Loucy (cell line): Measurements from ENCODE around the gene STAB2.

Experiments used
- H2AFZ ChIP-seq: fragments of 200-600 bp; sonication (generic); 2 replicates; pipeline ENCODE4 v1.6.0; 2016; ENCODE audit warnings: antibody characterized with exemption, mild to moderate bottlenecking, low read length, moderate library complexity
- H3F3A ChIP-seq: fragments of 200-600 bp; 2 replicates; pipeline ENCODE4 v1.6.0; 2016; ENCODE audit warnings: antibody characterized with exemption, low read depth, mild to moderate bottlenecking
- H3K27me3 ChIP-seq: fragments of 200-600 bp; sonication (generic); 2 replicates; pipeline ENCODE4 v1.6.1; 2014; ENCODE audit warnings: low read length, mild to moderate bottlenecking; ENCODE audit not compliant: insufficient read depth, poor library complexity, severe bottlenecking
- H3K36me3 ChIP-seq: fragments of 200-600 bp; sonication (generic); 2 replicates; pipeline ENCODE4 v1.6.1; 2016; ENCODE audit warnings: low read length; ENCODE audit not compliant: insufficient read depth
- H3K4me1 ChIP-seq: fragments of 200-600 bp; sonication (generic); 2 replicates; pipeline ENCODE4 v1.5.1; 2014; ENCODE audit warnings: low read length, mild to moderate bottlenecking; ENCODE audit not compliant: insufficient read depth, poor library complexity, severe bottlenecking
- H3K4me2 ChIP-seq: fragments of 200-600 bp; sonication (generic); 2 replicates; pipeline ENCODE4 v1.6.0; 2014; ENCODE audit warnings: antibody characterized with exemption, low read length, low read depth, mild to moderate bottlenecking; ENCODE audit not compliant: poor library complexity, severe bottlenecking
- H3K4me3 ChIP-seq: fragments of 200-600 bp; sonication (generic); 2 replicates; pipeline ENCODE4 v1.5.1; 2014; ENCODE audit warnings: low read length, mild to moderate bottlenecking, mixed read lengths; ENCODE audit not compliant: poor library complexity, severe bottlenecking
- H3K79me2 ChIP-seq: fragments of 200-600 bp; sonication (generic); 2 replicates; pipeline ENCODE4 v1.6.1; 2014; ENCODE audit warnings: low read length; ENCODE audit not compliant: insufficient read depth
- H3K9ac ChIP-seq: fragments of 200-600 bp; sonication (generic); 2 replicates; pipeline ENCODE4 v1.6.0; 2014; ENCODE audit warnings: mild to moderate bottlenecking, low read depth, low read length, moderate library complexity; ENCODE audit not compliant: poor library complexity, severe bottlenecking
- H3K9me2 ChIP-seq: fragments of 200-600 bp; sonication (generic); replicated peaks from 2 replicates; pipeline ENCODE4 v1.6.1; 2016; ENCODE audit warnings: low read depth, low read length, mixed read lengths
- H3K9me3 ChIP-seq: fragments of 200-600 bp; sonication (generic); 2 replicates; pipeline ENCODE4 v1.6.1; 2014; ENCODE audit warnings: mild to moderate bottlenecking, antibody characterized with exemption, low read length, low read depth; ENCODE audit not compliant: insufficient read depth
- H4K20me1 ChIP-seq: fragments of 200-600 bp; sonication (generic); 2 replicates; pipeline ENCODE4 v1.6.0; 2014; ENCODE audit warnings: antibody characterized with exemption, low read length, mild to moderate bottlenecking; ENCODE audit not compliant: insufficient read depth, poor library complexity, severe bottlenecking
- EZH2phosphoT487 ChIP-seq: fragments of 200-600 bp; IDR thresholded peaks from 2 replicates; pipeline ENCODE4 v1.6.1; 2018; ENCODE audit warnings: antibody characterized with exemption, mild to moderate bottlenecking, moderate library complexity, borderline replicate concordance
- TF ChIP-seq, protein P1 (sequence below): fragments of 200-600 bp; sonication (generic); conservative IDR thresholded peaks from 2 replicates; pipeline ENCODE4 v1.5.1; 2014; ENCODE audit warnings: mild to moderate bottlenecking, antibody characterized with exemption, low read length

STAB2 gene

GRCh38 chr12:103768467-103769123 is 181.5 kb downstream of the STAB2 start:
- no peak overlapping the region for H2AFZ ChIP-seq
- no peak overlapping the region for H3K4me2 ChIP-seq
- TF ChIP-seq, protein P1, sequence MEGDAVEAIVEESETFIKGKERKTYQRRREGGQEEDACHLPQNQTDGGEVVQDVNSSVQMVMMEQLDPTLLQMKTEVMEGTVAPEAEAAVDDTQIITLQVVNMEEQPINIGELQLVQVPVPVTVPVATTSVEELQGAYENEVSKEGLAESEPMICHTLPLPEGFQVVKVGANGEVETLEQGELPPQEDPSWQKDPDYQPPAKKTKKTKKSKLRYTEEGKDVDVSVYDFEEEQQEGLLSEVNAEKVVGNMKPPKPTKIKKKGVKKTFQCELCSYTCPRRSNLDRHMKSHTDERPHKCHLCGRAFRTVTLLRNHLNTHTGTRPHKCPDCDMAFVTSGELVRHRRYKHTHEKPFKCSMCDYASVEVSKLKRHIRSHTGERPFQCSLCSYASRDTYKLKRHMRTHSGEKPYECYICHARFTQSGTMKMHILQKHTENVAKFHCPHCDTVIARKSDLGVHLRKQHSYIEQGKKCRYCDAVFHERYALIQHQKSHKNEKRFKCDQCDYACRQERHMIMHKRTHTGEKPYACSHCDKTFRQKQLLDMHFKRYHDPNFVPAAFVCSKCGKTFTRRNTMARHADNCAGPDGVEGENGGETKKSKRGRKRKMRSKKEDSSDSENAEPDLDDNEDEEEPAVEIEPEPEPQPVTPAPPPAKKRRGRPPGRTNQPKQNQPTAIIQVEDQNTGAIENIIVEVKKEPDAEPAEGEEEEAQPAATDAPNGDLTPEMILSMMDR: no peak
- TF ChIP-seq EZH2phosphoT487: no peak

GRCh38 chr12:103769240-103769945 is 182.3 kb downstream of the STAB2 start:
- no peaks in the 10 kb centered on the region for H4K20me1 ChIP-seq
- H3K9me2 ChIP-seq: no peaks in the 10 kb centered on the region
- H3K4me3 ChIP-seq: no peak overlapping the region
- H3K27me3 ChIP-seq: no peaks in the 10 kb centered on the region
- H3K4me2 ChIP-seq: no peak overlapping the region
- TF ChIP-seq EZH2phosphoT487: no peak
- TF ChIP-seq, protein P1: no peak
- no peaks in the 10 kb centered on the region for H3K4me1 ChIP-seq
- H3F3A ChIP-seq: no peaks in the 10 kb centered on the region
- no peak overlapping the region for H2AFZ ChIP-seq
- no peaks in the 10 kb centered on the region for H3K36me3 ChIP-seq
- H3K79me2 ChIP-seq: no peaks in the 10 kb centered on the region
- no peaks in the 10 kb centered on the region for H3K9me3 ChIP-seq
- H3K9ac ChIP-seq: no peak overlapping the region

More at GRCh38 chr12:103768467-103769123, 181.5 kb downstream of the STAB2 start:
- no peak overlapping the region for H3K4me3 ChIP-seq
- no peaks in the 10 kb centered on the region for H3K9me3 ChIP-seq
- H4K20me1 ChIP-seq: no peaks in the 10 kb centered on the region
- no peak overlapping the region for H3K9ac ChIP-seq
- no peaks in the 10 kb centered on the region for H3K4me1 ChIP-seq
- H3K36me3 ChIP-seq: no peaks in the 10 kb centered on the region
- no peaks in the 10 kb centered on the region for H3K79me2 ChIP-seq
- no peaks in the 10 kb centered on the region for H3K9me2 ChIP-seq
- H3F3A ChIP-seq: no peaks in the 10 kb centered on the region
- no peaks in the 10 kb centered on the region for H3K27me3 ChIP-seq

DNA sequence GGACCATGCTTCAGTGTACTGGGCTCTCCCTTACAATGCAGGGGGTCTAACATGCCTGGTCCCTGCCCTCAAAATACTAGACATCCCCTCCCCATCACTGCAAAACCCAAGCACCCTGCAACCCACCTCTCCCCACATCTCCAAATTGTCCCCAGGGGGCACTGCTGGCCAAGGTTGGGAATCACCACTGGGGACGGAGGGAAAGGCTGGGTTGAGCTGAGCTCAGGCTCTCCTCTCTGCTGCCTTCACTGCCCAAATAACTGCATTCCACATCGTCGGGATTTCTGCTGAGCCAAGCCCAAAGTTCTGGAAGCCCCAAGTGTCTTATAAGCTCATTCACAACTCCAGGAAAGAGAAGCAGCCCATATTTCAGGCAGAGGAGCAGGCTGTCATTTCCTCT is 184.4 kb downstream of the STAB2 start:
- Histone ChIP-seq H3F3A (no peaks in the 10 kb centered on the region), H3K9ac (no peak overlapping the region), H3K27me3 (no peaks in the 10 kb centered on the region), H3K4me3 (no peak overlapping the region), H4K20me1 (no peaks in the 10 kb centered on the region), H3K4me1 (no peaks in the 10 kb centered on the region), H3K9me2 (no peaks in the 10 kb centered on the region), H3K4me2 (no peak overlapping the region), H3K36me3 (no peaks in the 10 kb centered on the region; the same call in 1 of the 2 replicates), H3K9me3 (no peaks in the 10 kb centered on the region), H2AFZ (no peak overlapping the region), H3K79me2 (no peaks in the 10 kb centered on the region)
- TF ChIP-seq, protein P1: peak; percentile 51
- no peak for TF ChIP-seq EZH2phosphoT487
